Liver (tissue), 3 donors: ENCODE results near the gene GPR87.

ENCODE experiments used
- ATF3 ChIP-seq: IDR thresholded peaks from 2 replicates; pipeline ENCODE4 v1.6.1; 2016; ENCODE audit warnings: antibody characterized with exemption
- CTCF ChIP-seq: fragments of 150-350 bp; IDR thresholded peaks from 2 replicates; pipeline ENCODE4 v1.5.1; 2017; ENCODE audit warnings: improper control_type of control experiment, low read depth, low read length; ENCODE audit not compliant: missing input control
- EGR1 ChIP-seq, 2 donors: IDR thresholded peaks; 2 replicates each; pipeline ENCODE4 v1.6.1; 2016 to 2018; ENCODE audit warnings: antibody characterized with exemption in 2 of 2, low read depth in 2 of 2
- HNF4A ChIP-seq, 2 donors: conservative IDR thresholded peaks; 2 replicates each; pipeline ENCODE4 v1.6.1; 2016; ENCODE audit warnings: antibody characterized with exemption in 2 of 2, mild to moderate bottlenecking in 2 of 2
- JUND ChIP-seq, 2 donors: IDR thresholded peaks; 2 replicates each; pipeline ENCODE4 v1.6.1; 2016; ENCODE audit warnings: antibody characterized with exemption in 2 of 2
- MAX ChIP-seq: IDR thresholded peaks from 2 replicates; pipeline ENCODE4 v1.6.1; 2016; ENCODE audit warnings: antibody characterized with exemption
- RAD21 ChIP-seq, 2 donors: IDR thresholded peaks; 2 replicates each; pipeline ENCODE4 v1.6.1; 2016; ENCODE audit warnings: antibody characterized with exemption in 2 of 2, mild to moderate bottlenecking in 2 of 2
- REST ChIP-seq: IDR thresholded peaks from 2 replicates; pipeline ENCODE4 v1.6.1; 2016; ENCODE audit warnings: antibody characterized with exemption, mild to moderate bottlenecking
- TAF1 ChIP-seq: conservative IDR thresholded peaks from 2 replicates; pipeline ENCODE4 v1.6.1; 2016; ENCODE audit warnings: antibody characterized with exemption, mild to moderate bottlenecking
- ZBTB33 ChIP-seq: IDR thresholded peaks from 2 replicates; pipeline ENCODE4 v1.6.1; 2016; ENCODE audit warnings: antibody characterized with exemption
- donor health status: healthy.
- donor health status: healthy.

GRCh38 chr3:151318313-151318712, 1.7 kb upstream of the GPR87 start:
- TF ChIP-seq CTCF (no peak), REST (no peak), ATF3 (no peak), HNF4A (conservative IDR thresholded peaks at IDR 0.05) (no peak), ZBTB33 (no peak), RAD21 (IDR thresholded peaks at IDR 0.05) (no peak), TAF1 (no peak), MAX (no peak), JUND (IDR thresholded peaks at IDR 0.05) (no peak), EGR1 (IDR thresholded peaks at IDR 0.05; ENCODE audit: low read depth in 2 of 2) (no peak)
